K562 (cell line): ENCODE results near the gene ZNF628. TPM values are rescaled to one million over a fixed set of nuclear protein-coding genes. Genes with fewer than 3 reads are reported as not detected.

Experiments used
- CAMTA2 ChIP-seq: fragments of 250-450 bp; sonication (Bioruptor Pico); conservative IDR thresholded peaks from 2 replicates; pipeline ENCODE4 v1.5.1; 2022
- TAF1 ChIP-seq: IDR thresholded peaks from 2 replicates; pipeline ENCODE4 v1.6.1; 2011; ENCODE audit warnings: mild to moderate bottlenecking, low read length, moderate library complexity; ENCODE audit not compliant: insufficient read depth, control insufficient read depth, severe bottlenecking; ENCODE audit errors: extremely low read depth
- TEAD4 ChIP-seq, 2 experiments: sonication (generic) in 1 of 2; formaldehyde crosslinking in 1 of 2; IDR thresholded peaks; 2 replicates each; pipeline versions ENCODE4 v1.6.1 to v1.8.0; 2012 to 2022; ENCODE audit warnings: borderline replicate concordance in 1 of 2, inconsistent platforms in 1 of 2, low read length in 1 of 2, mild to moderate bottlenecking in 1 of 2, missing genetic modification reagents in 1 of 2
- TRIM24 ChIP-seq, 2 experiments: fragments of 450-650 bp; IDR thresholded peaks; 2 replicates each; pipeline ENCODE4 v1.6.1; 2016
- ZFP1 ChIP-seq: fragments of 450-650 bp; formaldehyde crosslinking; IDR thresholded peaks from 2 replicates; pipeline ENCODE4 v1.4.0; 2020; ENCODE audit warnings: mild to moderate bottlenecking, mixed read lengths
- polyA plus RNA-seq, 8 experiments: library from polyadenylated mRNA; depleted of rRNA in 4 of 8; stranded (reverse) in 5 of 8; unstranded in 3 of 8; fragments of >200 nt; fragmentation: Nextera tagmentation in 2 of 8; fragmentation: Illumina TruSeq in 1 of 8; extraction: Ambion mirVana in 2 of 8; extraction: Trizol in 1 of 8; gene quantifications; 2 replicates each; pipeline versions ENCODE4 v1.2.1 to v1.2.3, GENCODE V29; 2011 to 2014; ENCODE audit warnings: inconsistent platforms in 1 of 8, missing spikeins in 1 of 8
- total RNA-seq, 7 experiments: library from RNA; depleted of rRNA in 6 of 7; stranded (reverse); fragments of >200 nt in 6 of 7; fragmentation: Illumina TruSeq in 2 of 7; extraction: Trizol in 2 of 7; gene quantifications; 2 replicates each; pipeline versions ENCODE4 v1.2.1 to v1.2.3, GENCODE V29; 2011 to 2021; ENCODE audit warnings: low replicate concordance in 1 of 7
- TF ChIP-seq, protein P1 (sequence below): fragments of 450-650 bp; formaldehyde crosslinking; IDR thresholded peaks from 2 replicates; pipeline ENCODE4 v1.4.0; 2020; ENCODE audit warnings: mild to moderate bottlenecking, mixed read lengths
- TF ChIP-seq, protein P2 (sequence below), 2 experiments: fragments of 450-650 bp; IDR thresholded peaks; 2 replicates each; pipeline ENCODE4 v1.6.1; 2016; ENCODE audit warnings: mild to moderate bottlenecking in 2 of 2, borderline replicate concordance in 1 of 2, low read depth in 1 of 2, moderate library complexity in 1 of 2
- TF ChIP-seq, protein P3 (sequence below): fragments of 250-450 bp; sonication (Bioruptor Pico); IDR thresholded peaks from 2 replicates; pipeline ENCODE4 v1.4.0; 2020; ENCODE audit warnings: borderline replicate concordance
- TF ChIP-seq, protein P4 (sequence below): fragments of 250-450 bp; sonication (Bioruptor Pico); IDR thresholded peaks from 2 replicates; pipeline ENCODE4 v1.5.0; 2022; ENCODE audit warnings: mild to moderate bottlenecking
- TF ChIP-seq, protein P5 (sequence below): IDR thresholded peaks from 2 replicates; pipeline ENCODE4 v1.6.1; 2016; ENCODE audit warnings: missing genetic modification characterization, missing compliant biosample characterization
- TF ChIP-seq, protein P6 (sequence below): sonication (generic); formaldehyde crosslinking; IDR thresholded peaks from 2 replicates; pipeline ENCODE4 v1.9.0; 2022; ENCODE audit warnings: mild to moderate bottlenecking, missing genetic modification reagents

Gene ZNF628
- total and polyA plus RNA-seq, 9 of the 15 experiments (the other 6 are each of a cell fraction or from before 2014, with no cell fraction given): 0.13 to 13.6 (median 2.2) TPM; not detected in 3

DNA sequence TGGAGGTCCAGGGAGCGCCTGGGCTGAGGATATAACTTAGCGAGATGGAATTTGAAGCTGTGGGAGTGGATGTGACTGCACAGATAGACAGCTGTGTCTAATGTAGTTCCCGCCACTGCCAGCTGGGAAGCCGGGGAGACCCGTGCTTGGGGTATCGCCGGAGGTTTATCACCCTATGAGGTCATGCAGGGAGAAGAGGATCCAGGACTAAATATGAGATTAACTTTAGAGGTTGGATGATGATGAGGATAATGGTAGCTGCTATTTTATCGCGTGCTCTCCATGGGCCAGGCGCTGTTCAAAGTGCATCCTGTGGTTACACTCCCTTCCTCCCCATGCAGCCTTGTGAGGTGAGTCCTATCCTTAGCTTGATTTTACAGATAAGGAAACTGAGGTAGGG, 31.7 kb downstream of the ZNF628 start (continued):
- TF ChIP-seq, protein P1, sequence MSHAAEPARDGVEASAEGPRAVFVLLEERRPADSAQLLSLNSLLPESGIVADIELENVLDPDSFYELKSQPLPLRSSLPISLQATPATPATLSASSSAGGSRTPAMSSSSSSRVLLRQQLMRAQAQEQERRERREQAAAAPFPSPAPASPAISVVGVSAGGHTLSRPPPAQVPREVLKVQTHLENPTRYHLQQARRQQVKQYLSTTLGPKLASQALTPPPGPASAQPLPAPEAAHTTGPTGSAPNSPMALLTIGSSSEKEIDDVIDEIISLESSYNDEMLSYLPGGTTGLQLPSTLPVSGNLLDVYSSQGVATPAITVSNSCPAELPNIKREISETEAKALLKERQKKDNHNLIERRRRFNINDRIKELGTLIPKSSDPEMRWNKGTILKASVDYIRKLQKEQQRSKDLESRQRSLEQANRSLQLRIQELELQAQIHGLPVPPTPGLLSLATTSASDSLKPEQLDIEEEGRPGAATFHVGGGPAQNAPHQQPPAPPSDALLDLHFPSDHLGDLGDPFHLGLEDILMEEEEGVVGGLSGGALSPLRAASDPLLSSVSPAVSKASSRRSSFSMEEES (CRISPR knock-in tag): no peak
- TF ChIP-seq TRIM24 (IDR thresholded peaks at IDR 0.05) (no peak), TEAD4 (IDR thresholded peaks at IDR 0.05; ENCODE audit: low read length) (peak; percentile 56), TEAD4 (CRISPR knock-in tag; IDR thresholded peaks at IDR 0.05; ENCODE audit: borderline replicate concordance) (no peak), ZFP1 (no peak), TAF1 (no peak), CAMTA2 (CRISPR knock-in tag) (no peak)
- TF ChIP-seq, protein P2, sequence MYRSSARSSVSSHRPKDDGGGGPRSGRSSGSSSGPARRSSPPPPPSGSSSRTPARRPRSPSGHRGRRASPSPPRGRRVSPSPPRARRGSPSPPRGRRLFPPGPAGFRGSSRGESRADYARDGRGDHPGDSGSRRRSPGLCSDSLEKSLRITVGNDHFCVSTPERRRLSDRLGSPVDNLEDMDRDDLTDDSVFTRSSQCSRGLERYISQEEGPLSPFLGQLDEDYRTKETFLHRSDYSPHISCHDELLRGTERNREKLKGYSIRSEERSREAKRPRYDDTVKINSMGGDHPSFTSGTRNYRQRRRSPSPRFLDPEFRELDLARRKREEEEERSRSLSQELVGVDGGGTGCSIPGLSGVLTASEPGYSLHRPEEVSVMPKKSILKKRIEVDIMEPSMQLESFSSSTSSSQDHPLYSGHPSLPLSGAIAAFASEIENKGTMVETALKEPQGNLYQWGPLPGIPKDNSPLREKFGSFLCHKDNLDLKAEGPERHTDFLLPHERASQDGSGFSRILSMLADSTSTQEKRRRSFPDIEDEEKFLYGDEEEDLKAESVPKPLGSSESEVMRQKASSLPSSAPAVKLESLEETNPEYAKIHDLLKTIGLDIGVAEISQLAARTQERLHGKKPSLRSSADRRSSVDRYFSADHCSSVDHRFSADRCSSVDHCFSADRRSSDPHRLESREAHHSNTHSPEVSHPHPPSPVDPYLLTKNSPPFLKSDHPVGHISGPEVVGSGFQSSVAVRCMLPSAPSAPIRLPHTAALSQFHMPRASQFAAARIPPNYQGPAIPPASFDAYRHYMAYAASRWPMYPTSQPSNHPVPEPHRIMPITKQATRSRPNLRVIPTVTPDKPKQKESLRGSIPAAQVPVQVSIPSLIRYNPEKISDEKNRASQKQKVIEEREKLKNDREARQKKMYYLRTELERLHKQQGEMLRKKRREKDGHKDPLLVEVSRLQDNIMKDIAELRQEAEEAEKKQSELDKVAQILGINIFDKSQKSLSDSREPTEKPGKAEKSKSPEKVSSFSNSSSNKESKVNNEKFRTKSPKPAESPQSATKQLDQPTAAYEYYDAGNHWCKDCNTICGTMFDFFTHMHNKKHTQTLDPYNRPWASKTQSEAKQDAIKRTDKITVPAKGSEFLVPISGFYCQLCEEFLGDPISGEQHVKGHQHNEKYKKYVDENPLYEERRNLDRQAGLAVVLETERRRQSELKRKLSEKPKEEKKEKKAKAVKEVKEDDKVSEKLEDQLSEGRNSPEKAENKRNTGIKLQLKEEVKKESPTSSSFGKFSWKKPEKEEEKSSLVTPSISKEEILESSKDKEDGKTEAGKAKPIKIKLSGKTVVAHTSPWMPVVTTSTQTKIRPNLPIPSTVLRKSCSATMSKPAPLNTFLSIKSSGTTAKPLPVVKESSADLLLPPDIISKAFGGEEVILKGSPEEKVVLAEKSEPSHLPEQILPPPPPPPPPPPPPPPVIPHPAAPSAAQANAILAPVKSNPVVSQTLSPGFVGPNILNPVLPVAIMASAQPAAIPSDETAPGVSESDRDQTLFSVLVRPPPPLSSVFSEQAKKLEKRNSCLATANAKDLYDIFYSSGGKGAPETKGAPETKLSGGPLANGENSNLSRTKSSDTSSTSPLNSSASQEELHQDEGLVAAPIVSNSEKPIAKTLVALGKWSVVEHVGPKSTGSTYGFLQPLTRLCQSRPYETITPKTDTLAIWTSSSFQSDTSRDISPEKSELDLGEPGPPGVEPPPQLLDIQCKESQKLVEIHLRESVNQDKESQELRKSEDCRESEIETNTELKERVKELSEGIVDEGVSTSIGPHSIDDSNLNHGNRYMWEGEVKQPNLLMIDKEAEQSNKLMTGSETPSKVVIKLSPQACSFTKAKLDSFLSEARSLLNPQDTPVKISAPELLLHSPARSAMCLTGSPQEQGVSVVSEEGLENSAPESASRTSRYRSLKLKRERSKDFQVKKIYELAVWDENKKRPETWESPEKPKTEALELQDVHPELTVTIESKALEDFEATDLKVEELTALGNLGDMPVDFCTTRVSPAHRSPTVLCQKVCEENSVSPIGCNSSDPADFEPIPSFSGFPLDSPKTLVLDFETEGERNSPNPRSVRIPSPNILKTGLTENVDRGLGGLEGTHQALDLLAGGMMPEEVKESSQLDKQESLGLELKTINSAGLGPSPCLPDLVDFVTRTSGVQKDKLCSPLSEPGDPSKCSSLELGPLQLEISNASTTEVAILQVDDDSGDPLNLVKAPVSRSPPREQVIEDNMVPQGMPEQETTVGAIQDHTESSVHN (IDR thresholded peaks at IDR 0.05; ENCODE audit: borderline replicate concordance in 1 of 2, low read depth in 1 of 2): no peak
- TF ChIP-seq, protein P3, sequence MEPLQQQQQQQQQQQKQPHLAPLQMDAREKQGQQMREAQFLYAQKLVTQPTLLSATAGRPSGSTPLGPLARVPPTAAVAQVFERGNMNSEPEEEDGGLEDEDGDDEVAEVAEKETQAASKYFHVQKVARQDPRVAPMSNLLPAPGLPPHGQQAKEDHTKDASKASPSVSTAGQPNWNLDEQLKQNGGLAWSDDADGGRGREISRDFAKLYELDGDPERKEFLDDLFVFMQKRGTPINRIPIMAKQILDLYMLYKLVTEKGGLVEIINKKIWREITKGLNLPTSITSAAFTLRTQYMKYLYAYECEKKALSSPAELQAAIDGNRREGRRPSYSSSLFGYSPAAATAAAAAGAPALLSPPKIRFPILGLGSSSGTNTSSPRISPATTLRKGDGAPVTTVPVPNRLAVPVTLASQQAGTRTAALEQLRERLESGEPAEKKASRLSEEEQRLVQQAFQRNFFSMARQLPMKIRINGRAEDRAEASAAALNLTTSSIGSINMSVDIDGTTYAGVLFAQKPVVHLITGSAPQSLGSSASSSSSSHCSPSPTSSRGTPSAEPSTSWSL: no peak
- TF ChIP-seq, protein P4, sequence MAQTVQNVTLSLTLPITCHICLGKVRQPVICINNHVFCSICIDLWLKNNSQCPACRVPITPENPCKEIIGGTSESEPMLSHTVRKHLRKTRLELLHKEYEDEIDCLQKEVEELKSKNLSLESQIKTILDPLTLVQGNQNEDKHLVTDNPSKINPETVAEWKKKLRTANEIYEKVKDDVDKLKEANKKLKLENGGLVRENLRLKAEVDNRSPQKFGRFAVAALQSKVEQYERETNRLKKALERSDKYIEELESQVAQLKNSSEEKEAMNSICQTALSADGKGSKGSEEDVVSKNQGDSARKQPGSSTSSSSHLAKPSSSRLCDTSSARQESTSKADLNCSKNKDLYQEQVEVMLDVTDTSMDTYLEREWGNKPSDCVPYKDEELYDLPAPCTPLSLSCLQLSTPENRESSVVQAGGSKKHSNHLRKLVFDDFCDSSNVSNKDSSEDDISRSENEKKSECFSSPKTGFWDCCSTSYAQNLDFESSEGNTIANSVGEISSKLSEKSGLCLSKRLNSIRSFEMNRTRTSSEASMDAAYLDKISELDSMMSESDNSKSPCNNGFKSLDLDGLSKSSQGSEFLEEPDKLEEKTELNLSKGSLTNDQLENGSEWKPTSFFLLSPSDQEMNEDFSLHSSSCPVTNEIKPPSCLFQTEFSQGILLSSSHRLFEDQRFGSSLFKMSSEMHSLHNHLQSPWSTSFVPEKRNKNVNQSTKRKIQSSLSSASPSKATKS: no peak
- TF ChIP-seq, protein P5, sequence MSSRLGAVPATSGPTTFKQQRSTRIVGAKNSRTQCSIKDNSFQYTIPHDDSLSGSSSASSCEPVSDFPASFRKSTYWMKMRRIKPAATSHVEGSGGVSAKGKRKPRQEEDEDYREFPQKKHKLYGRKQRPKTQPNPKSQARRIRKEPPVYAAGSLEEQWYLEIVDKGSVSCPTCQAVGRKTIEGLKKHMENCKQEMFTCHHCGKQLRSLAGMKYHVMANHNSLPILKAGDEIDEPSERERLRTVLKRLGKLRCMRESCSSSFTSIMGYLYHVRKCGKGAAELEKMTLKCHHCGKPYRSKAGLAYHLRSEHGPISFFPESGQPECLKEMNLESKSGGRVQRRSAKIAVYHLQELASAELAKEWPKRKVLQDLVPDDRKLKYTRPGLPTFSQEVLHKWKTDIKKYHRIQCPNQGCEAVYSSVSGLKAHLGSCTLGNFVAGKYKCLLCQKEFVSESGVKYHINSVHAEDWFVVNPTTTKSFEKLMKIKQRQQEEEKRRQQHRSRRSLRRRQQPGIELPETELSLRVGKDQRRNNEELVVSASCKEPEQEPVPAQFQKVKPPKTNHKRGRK (tag): no peak
- TF ChIP-seq, protein P6, sequence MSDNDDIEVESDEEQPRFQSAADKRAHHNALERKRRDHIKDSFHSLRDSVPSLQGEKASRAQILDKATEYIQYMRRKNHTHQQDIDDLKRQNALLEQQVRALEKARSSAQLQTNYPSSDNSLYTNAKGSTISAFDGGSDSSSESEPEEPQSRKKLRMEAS (CRISPR knock-in tag): no peak
